Right hindlimb (tissue), 1 donor: ENCODE data around the gene CELSR3.
A peak's percentile ranks its signal among the peaks of the same experiment; 100 is the strongest.

Source experiments
- DNase-seq: peaks from one replicate; pipeline ENCODE4 v3.0.0-alpha.2; 2018

Gene CELSR3

GRCh38 chr3:48656841-48657281 lies 5.8 kb downstream of the CELSR3 start:
- no peak for DNase-seq

DNA sequence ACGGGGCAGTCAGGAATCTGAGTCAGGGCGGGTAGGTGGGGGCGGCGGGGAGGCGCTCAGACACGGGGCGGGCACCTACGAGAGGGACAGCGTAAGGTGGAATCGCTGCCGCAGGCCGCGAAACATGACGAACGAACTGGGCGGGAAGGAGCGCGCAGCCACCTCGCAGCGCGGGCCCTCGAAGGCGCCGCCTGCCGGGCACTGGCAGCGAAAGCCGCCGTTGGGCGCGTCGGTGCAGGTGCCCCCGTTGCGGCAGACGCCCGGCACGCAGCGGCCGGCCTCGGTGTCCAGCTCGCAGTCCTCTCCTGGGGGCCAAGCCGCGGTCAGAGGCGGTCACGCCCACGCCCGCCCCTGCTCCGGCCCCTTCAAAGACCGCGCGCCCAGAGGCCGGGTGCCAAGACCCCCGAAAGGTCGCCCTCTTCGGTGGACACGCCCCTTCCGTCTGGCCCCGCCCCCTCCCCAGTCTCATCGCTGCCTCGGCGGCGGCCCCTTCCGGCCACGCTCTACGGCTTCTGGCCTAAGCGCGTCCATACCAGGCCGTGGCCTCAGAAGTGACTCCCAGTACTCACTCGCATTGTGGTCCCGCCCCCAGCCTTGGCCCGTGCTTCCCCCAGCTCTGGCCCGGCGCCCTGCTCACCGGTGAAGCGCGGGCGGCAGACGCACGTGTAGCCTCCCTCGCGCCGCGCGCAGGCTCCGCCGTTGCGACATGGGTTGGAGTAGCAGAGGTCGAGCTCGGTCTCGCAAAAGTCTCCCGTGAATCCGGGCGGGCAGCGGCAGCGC lies 6.4 kb downstream of the CELSR3 start:
- peak; percentile 84 for DNase-seq

GRCh38 chr3:48655606-48656005 lies 7.1 kb downstream of the CELSR3 start:
- DNase-seq = no peak

DNA sequence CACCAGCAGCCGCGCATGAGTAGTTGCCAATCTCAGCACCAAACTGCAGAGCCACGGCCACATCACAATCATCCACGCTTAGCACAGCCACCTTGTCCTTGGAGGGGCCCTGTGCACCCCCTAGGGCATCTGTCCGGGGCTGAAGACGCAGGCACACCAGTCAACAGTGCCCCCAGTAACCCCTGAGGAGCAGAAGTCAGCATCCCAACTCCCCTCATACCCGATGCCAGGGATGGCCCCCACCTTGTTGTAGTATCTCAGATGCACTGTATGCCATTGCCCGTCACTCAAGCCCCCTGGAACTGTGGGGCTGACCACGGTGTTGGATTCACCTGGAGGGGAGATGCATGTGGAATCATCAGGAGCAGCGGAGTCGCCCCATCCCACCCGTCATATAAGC lies 7.6 kb downstream of the CELSR3 start:
- no peak for DNase-seq

- no peak for DNase-seq
Observed at GRCh38 chr3:48652923-48653715, 9.6 kb downstream of the CELSR3 start.

- no peak for DNase-seq
Observed at GRCh38 chr3:48651771-48652170, 10.9 kb downstream of the CELSR3 start.

DNA sequence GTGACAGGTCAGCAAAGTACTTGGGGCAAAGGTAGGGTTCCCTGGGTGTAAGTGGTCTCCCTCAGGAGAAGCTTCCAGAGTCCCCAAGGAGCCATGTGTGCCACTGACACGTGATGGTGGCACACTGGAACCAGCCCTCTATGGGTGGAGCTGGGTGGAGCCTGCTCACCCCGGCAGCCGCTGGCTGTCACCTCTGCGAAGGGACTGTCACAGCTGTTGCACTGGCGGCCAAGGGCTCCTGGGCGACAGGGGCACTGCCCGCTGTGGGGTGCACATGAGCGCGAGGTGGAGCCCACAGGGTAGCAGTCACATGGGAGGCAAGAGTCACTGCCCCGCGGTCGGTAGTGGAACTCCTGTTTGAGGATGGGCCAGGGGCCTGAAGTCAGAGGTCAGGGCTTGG lies 12.0 kb downstream of the CELSR3 start:
- no peak for DNase-seq

- no peak for DNase-seq
Observed at GRCh38 chr3:48648188-48648850, 14.4 kb downstream of the CELSR3 start.

DNA sequence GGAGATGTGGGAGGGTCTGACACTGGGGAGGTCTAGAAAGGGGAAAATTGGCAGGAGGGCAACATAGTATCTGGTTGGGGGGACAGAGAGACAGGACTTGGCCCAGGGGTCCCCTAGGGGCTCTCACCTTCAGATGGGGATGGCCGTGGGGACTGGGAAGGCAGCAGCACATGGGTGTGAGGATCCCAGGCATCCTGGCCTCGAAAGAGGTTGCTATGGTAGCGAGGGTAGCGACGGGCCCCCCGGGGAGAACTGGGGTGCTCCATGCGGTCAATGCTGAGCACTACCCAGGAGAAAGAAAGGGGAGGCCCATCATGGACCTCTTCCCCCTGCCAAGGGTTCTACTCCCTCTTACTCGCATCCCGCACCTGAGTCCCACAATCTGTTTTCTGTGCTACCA lies 15.0 kb downstream of the CELSR3 start:
- DNase-seq = no peak

DNA sequence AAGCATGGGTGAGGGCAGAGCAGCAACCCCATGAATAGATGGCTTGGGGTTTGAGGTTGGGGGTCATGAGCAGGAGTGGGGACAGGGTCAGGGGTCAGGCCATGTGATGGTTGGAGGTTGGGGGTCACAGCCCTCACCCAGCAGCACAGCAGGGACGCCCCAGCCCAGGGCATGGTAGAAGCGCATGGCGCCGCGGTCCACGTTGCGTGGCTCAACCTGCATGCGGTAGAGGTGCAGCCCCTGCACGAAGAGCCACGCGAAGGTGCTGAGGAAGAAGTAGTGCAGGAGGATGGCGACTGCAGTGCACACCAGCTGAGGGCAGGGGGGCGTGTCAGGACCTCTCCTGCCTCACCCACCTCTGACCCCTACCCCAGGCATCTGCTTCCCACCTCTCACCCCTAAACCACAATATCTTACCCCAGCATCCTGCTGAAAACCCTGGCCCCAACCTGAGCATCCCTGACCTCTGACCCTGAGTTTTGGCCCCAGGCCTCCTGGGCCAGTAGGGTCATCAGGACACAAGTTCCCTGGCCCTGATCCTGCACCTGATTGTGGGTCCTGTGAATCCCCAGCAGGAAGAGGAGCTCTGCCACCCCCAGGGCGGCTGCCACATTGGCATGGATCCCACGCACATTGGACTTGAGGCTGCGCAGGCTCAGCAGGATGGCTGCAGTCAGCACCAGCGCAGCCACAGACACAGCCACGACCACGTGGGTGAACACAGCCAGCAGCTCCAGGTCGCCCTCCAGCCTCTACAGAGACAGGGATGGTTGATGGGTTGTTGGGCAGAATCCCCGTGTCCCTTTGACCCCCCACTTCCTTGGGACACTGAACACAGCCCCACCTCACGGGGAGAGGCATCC lies 17.6 kb downstream of the CELSR3 start:
- DNase-seq = no peak

DNA sequence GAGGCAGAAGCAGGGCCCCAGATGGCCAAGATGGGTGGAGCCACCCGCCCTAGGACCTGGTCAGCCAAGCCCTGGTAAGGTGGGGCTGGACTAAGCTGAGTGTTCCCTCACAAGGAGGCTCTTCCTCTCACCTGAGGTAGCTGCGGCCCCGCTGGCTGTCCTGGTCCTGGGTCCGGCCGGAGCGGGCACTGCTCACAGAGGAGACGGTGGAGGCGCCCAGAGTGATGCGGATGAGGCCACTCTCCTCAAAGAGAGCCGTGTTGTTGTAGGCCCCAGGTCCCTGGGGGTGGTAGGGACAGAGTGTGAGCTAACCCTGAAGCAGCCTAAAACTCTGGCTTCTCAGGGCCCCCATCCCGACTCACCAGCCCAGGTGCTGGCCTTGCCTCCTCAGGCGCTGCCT lies 20.1 kb downstream of the CELSR3 start:
- DNase-seq = no peak

GRCh38 chr3:48641396-48641795 lies 21.3 kb downstream of the CELSR3 start:
- DNase-seq = no peak

- no peak for DNase-seq
Observed at GRCh38 chr3:48639944-48640606, 22.6 kb downstream of the CELSR3 start.

DNA sequence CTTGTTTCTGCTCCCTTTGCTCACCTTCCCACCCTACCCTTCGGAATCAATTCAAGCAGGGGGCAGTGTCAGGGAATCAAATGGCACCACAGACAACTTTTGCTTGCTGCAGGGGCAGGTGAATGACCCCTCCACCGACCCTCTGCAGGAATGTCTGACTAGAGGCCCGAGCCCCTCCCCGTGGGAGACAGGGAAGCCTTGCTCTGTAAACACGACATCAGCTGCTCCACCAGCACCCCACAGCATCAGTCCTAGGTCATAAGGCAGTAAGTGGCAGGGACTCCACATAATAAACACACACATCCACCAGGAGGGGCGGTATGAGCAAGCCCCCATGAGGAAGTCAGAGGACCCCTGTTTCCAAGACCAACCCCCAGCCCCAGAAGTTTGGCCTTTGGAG lies 25.4 kb downstream of the CELSR3 start:
- no peak for DNase-seq

DNA sequence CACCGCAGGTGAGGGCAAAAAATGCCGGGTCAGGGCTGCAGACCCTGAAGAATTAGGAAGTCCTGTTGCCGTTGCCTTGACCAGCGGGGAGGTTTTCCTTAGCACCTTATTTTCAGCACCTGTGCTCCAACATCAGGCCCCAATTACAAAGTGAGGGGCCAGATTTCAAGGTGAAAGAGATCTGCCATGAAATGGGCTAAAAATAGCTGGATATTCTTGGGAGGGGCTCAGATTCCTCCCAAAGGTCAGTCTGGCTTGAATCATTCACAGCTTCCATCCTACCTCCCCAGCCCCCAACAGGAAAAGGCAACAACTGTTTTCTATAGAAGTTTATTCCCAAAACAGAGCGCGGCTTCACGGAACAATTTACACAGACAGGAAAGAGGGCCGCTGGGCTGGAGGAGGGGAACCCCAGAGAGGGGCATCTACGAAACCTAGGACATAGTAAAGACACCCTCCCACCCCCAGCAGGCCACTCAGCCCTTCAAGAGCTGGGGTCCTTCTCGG lies 26.5 kb downstream of the CELSR3 start:
- DNase-seq = no peak

- peak; percentile 98 for DNase-seq
Observed at GRCh38 chr3:48635222-48636021, 27.3 kb downstream of the CELSR3 start, which contains the start of gene SLC26A6. Gene SLC26A6 (minus strand): TSS chr3:48635461. CDS start chr3:48635393, 68 bp downstream.

- peak; percentile 43 for DNase-seq
Observed at GRCh38 chr3:48634661-48635221, 27.9 kb downstream of the CELSR3 start.

GRCh38 chr3:48633743-48634142 lies 28.9 kb downstream of the CELSR3 start:
- no peak for DNase-seq

DNA sequence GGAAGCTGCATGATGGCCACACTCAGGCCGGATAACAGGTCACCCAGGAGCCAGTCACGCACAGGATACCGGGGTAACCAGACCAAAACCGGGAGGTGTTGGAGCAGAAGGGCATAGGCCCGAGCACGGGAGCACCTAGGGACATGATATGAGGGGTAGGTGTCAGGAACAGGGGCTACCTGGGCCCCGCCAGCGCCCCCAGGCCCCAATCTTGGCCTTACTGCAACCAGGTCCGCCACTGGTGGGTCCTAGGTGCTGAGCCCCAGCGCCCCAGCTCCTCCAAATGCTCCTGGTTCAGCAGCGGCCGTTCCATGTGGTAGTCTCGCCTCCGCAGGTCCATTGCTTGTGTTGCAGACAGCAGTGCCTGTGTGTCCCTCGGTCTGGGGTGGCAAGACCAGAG lies 29.4 kb downstream of the CELSR3 start:
- no peak for DNase-seq
